PC-9 (cell line): ENCODE measurements around the gene MIEF1.

Experiments used
- CTCF ChIP-seq: fragments of 200-600 bp; sonication (generic); conservative IDR thresholded peaks from 2 replicates; pipeline ENCODE4 v1.6.1; 2017; ENCODE audit warnings: mixed run types, antibody characterized with exemption, mild to moderate bottlenecking, moderate library complexity
- EZH2 ChIP-seq: fragments of 200-600 bp; sonication (generic); IDR thresholded peaks from 2 replicates; pipeline ENCODE4 v1.8.0; 2017; ENCODE audit warnings: antibody characterized with exemption, low read depth

GRCh38 chr22:39486951-39487825, 14.9 kb upstream of the MIEF1 start:
- TF ChIP-seq CTCF, result no peak; the same call in 1 of the 2 replicates
- TF ChIP-seq EZH2, result no peak
